NCI-H2081 (cell line): ENCODE results near the gene TTC1.

Experiments
- DNase-seq, 2 experiments: peaks; one replicate each; lab custom pipeline; 2025; lab: John Stamatoyannopoulos, UW

TTC1 gene

GRCh38 chr5:160087199-160087598 lies 78.3 kb downstream of the TTC1 start:
- DNase-seq, result no peak

- DNase-seq, result no peak
These were observed 79.9 kb downstream of the TTC1 start for GRCh38 chr5:160088805-160089204.

GRCh38 chr5:160089531-160089930 lies 80.6 kb downstream of the TTC1 start:
- no peak for DNase-seq

GRCh38 chr5:160090059-160090458 lies 81.1 kb downstream of the TTC1 start:
- DNase-seq, result no peak

- no peak for DNase-seq
These were observed 83.6 kb downstream of the TTC1 start for GRCh38 chr5:160092514-160092913.

- no peak for DNase-seq
These were observed 84.2 kb downstream of the TTC1 start for GRCh38 chr5:160092960-160093707.

- DNase-seq, result no peak
These were observed 87.2 kb downstream of the TTC1 start for GRCh38 chr5:160096178-160096577.

GRCh38 chr5:160097991-160098390 lies 89.1 kb downstream of the TTC1 start:
- DNase-seq, result no peak

- peak in 1 of 2 experiments; percentile 27 for DNase-seq
These were observed 96.9 kb downstream of the TTC1 start for GRCh38 chr5:160105686-160106360.

- DNase-seq, result no peak
These were observed 99.2 kb downstream of the TTC1 start for GRCh38 chr5:160108124-160108523.
